MM.1S (cell line): Measurements from ENCODE around the gene NXPE1.

Source experiments
- EZH2 ChIP-seq: fragments of 300-600 bp; sonication (generic); optimal IDR thresholded peaks from 2 replicates; pipeline ENCODE3; 2017; ENCODE audit warnings: low read depth, mild to moderate bottlenecking, antibody characterized with exemption, low read length, mixed read lengths
- EZH2phosphoT487 ChIP-seq: fragments of 300-600 bp; sonication (generic); IDR thresholded peaks from 2 replicates; pipeline ENCODE4 v1.6.1; 2018; ENCODE audit warnings: antibody characterized with exemption, low read length
- TF ChIP-seq, protein P1 (sequence below): fragments of 300-600 bp; sonication (generic); IDR thresholded peaks from 2 replicates; pipeline ENCODE4 v1.5.1; 2016; ENCODE audit warnings: antibody characterized with exemption, low read length, mixed read lengths

DNA sequence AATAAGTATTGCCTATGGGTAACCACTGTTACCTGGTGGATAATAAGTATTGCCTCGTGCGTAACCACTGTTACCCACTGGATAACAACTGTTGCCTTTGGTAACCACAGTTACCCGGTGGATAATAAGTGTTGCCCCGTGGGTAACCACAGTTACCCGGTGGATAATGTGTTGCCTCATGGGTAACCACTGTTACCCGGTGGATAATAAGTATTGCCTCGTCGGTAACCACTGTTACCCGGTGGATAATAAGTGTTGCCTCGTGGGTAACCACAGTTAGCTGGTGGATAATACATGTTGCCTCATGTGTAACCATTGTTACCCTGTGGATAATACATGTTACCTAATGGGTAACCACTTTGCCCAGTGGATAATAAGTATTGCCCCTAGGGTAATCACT, 45.7 kb upstream of the NXPE1 start:
- TF ChIP-seq, protein P1, sequence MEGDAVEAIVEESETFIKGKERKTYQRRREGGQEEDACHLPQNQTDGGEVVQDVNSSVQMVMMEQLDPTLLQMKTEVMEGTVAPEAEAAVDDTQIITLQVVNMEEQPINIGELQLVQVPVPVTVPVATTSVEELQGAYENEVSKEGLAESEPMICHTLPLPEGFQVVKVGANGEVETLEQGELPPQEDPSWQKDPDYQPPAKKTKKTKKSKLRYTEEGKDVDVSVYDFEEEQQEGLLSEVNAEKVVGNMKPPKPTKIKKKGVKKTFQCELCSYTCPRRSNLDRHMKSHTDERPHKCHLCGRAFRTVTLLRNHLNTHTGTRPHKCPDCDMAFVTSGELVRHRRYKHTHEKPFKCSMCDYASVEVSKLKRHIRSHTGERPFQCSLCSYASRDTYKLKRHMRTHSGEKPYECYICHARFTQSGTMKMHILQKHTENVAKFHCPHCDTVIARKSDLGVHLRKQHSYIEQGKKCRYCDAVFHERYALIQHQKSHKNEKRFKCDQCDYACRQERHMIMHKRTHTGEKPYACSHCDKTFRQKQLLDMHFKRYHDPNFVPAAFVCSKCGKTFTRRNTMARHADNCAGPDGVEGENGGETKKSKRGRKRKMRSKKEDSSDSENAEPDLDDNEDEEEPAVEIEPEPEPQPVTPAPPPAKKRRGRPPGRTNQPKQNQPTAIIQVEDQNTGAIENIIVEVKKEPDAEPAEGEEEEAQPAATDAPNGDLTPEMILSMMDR: no peak
- no peak for TF ChIP-seq EZH2
- TF ChIP-seq EZH2phosphoT487: no peak
